ENCODE measurements around the gene SACM1L.

The SACM1L gene

DNA sequence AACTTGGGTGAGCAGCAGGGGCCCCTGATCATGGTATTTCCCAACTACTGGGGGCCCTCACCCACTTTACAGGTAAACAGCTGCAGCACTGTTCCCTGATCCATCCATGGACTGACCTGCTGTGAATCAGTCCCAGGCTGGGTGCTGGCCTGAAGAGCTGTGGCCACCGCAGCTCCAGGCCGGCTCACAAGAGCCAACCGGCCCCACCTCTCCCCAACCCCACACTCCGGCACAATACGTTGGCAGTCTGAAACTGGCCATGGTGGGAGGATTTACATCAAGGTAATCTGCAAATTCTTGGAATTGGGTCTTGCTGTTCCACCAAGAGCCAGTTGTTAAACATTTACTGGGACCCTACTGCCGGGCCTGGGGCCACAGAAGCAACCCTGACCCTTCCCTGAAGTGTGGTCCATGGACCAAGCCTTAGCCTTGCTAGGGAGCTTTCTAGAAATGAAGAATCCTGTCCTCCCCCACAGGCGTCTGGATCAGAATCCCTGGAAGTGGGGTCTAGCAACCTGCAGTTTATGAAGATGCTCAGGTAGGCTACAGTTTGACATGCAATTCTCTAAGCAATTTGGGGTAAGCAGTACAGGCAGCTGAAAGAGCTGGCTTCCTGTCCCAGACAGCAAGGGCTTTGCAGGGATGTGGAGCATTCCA is 103.4 kb downstream of the SACM1L start:
- no peak for DNase-seq

DNA sequence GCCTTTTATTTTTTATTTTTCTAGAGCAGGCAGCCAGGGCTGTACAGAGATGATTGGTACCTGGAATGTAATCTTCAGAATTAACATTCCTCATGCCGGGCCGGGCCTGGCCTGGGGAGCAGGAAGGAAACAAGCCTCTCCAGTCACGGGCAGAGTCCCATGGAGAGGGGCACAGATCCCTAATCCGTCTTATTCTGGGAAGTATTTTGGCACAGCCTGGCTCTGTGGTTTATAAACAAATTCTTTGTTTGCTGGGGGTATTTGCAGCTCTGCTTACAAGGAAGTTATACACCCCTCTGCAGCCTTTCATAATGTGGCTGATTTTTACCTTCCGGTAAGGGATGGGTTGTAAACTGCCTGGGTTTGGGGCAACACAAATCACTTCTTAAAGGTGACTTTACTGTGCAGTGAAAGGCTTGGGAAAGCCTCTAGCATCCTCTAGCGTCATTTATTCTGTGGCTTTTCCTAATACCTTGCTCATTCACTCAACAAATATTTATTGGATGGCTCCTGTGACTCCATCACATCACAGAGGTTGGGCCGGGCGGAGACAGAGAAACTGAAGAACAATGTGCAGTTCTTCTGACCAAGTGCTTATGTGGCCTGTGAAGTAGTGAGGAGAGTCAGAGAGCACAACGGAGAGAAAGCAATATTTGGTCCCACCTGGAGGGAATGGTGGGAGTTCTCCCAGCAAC is 104.4 kb downstream of the SACM1L start:
- DNase-seq, result no peak

DNA sequence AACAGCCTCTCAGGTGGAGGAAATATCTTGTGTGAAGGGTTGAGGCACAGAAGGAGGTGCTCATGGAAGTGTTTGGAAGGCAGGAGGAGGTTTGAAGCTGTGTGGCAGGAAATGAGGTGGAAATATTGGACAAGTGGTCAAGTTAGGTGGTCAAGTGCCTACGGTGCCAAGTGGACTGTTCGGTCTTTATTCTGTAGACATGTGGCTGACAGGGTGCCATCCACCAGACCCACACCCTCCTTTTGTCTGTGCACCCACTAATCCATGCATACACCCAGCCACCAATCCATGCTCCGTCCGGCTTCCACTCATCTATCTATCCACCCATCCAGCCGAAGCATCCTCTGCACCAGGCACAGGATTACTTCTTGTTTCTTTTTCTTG is 105.0 kb downstream of the SACM1L start:
- no peak for DNase-seq

DNA sequence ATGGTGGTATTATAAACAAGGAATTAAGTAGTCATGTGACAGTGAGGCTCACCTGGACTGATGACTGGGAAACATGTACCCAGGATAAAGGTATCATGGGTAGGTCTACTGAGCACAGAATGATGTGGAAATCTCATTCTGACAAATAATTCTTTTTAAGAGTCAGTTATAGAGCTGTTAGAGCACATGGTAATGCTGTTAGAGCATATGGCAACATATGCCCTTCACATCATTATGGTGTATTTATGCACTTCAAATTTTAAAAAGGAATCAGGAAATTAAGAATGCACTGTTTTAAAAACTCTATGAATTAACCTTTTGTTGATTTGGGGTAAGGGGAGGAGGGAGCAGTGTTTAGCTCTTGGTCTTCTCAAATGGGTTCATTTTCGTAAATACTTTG is 105.5 kb downstream of the SACM1L start:
- DNase-seq, result no peak

Data from suppressor macrophage treated with lipopolysaccharide for 4 hours (primary cell).